HFFc6 (cell line): ENCODE results near the gene ZNF365. TPM values are rescaled to one million over a fixed set of nuclear protein-coding genes. Genes with fewer than 3 reads are reported as not detected.

Experiments used
- DNase-seq: peaks from one replicate; pipeline ENCODE4 v3.0.0-alpha.2; 2018
- H3K27ac Mint-ChIP-seq: 2 replicates; pipeline ENCODE4 v1.8.0; 2020; ENCODE audit warnings: mild to moderate bottlenecking, mixed read lengths
- H3K27me3 Mint-ChIP-seq: 2 replicates; pipeline ENCODE4 v1.8.0; 2021; ENCODE audit warnings: mild to moderate bottlenecking, moderate library complexity, mixed read lengths; ENCODE audit not compliant: insufficient read depth
- H3K36me3 Mint-ChIP-seq: 2 replicates; pipeline ENCODE4 v1.8.0; 2021; ENCODE audit warnings: low read depth, mixed read lengths
- H3K4me1 Mint-ChIP-seq: 2 replicates; pipeline ENCODE4 v1.8.0; 2020; ENCODE audit warnings: low read depth, mixed read lengths
- H3K4me3 Mint-ChIP-seq: 2 replicates; pipeline ENCODE4 v1.8.0; 2020; ENCODE audit warnings: mild to moderate bottlenecking, moderate library complexity, mixed read lengths
- H3K9me3 Mint-ChIP-seq: 2 replicates; pipeline ENCODE4 v1.8.0; 2020; ENCODE audit warnings: mild to moderate bottlenecking, mixed read lengths
- CTCF ChIP-seq: fragments of 200-600 bp; sonication (generic); IDR thresholded peaks from 2 replicates; pipeline ENCODE4 v1.5.0; 2021; ENCODE audit warnings: antibody characterized with exemption, mild to moderate bottlenecking
- total RNA-seq, 6 experiments: library from RNA; stranded (reverse); fragmentation: NEBNext Ultra II Directional; extraction: Animal tissue kit (Norgen Biotek cat#: 25700); gene quantifications; 2 replicates in 1 of 6; 3 replicates in 5 of 6; pipeline ENCODE4 v1.2.3, GENCODE V29; 2021

Gene ZNF365
- total RNA-seq, 6 experiments from 2014 or later = 10.2 to 14.7 (median 11.3) TPM

GRCh38 chr10:62443866-62444265, 69.7 kb downstream of the ZNF365 start:
- DNase-seq = no peak
- H3K9me3 Mint-ChIP-seq = 0 out of 2 replicates have a peak, but pooled peaks cover 8% of the 10 kb centered on the region
- TF ChIP-seq CTCF = no peak

GRCh38 chr10:62446627-62447026, 72.5 kb downstream of the ZNF365 start:
- H3K27ac Mint-ChIP-seq = no peak overlapping the region
- no peak overlapping the region for H3K4me3 Mint-ChIP-seq
- no peaks in the 10 kb centered on the region for H3K36me3 Mint-ChIP-seq
- no peak for TF ChIP-seq CTCF
- no peaks in the 10 kb centered on the region for H3K27me3 Mint-ChIP-seq
- H3K4me1 Mint-ChIP-seq = peaks cover 31% of the 10 kb centered on the region
- no peaks in the 10 kb centered on the region for H3K9me3 Mint-ChIP-seq
- no peak for DNase-seq

More at GRCh38 chr10:62443866-62444265, 69.7 kb downstream of the ZNF365 start:
- Mint-ChIP-seq H3K27ac (no peak overlapping the region), H3K36me3 (peaks cover 9% of the 10 kb centered on the region), H3K4me3 (no peak overlapping the region), H3K4me1 (peaks cover 21% of the 10 kb centered on the region), H3K27me3 (no peaks in the 10 kb centered on the region)

GRCh38 chr10:62450912-62451610, 76.9 kb downstream of the ZNF365 start:
- Mint-ChIP-seq H3K27ac (no peak overlapping the region), H3K9me3 (no peaks in the 10 kb centered on the region), H3K27me3 (no peaks in the 10 kb centered on the region), H3K4me3 (no peak overlapping the region), H3K4me1 (peaks cover 28% of the 10 kb centered on the region), H3K36me3 (no peaks in the 10 kb centered on the region)
- TF ChIP-seq CTCF = no peak
- DNase-seq = no peak

GRCh38 chr10:62451611-62451975, 77.4 kb downstream of the ZNF365 start:
- Mint-ChIP-seq H3K36me3 (no peaks in the 10 kb centered on the region), H3K27me3 (no peaks in the 10 kb centered on the region)
- no peak for DNase-seq

More at GRCh38 chr10:62451611-62451975, 77.4 kb downstream of the ZNF365 start:
- H3K27ac Mint-ChIP-seq = no peak overlapping the region
- TF ChIP-seq CTCF = no peak
- H3K9me3 Mint-ChIP-seq = no peaks in the 10 kb centered on the region
- H3K4me1 Mint-ChIP-seq = peaks cover 34% of the 10 kb centered on the region
- H3K4me3 Mint-ChIP-seq = no peak overlapping the region

Other genes with a start within 250 kb of the ZNF365 start
- 1 to 10 TPM; 2.9 to 5.5 (median 4.6) TPM for gene RTKN2, start 105.5 kb upstream of the ZNF365 start, total RNA-seq